ENCODE results near the gene DUS2.

DUS2 gene

GRCh38 chr16:67977005-67977404 lies 46.1 kb upstream of the DUS2 start:
- ATAC-seq (ENCODE audit: insufficient read depth, low read depth) (no peak), DNase-seq (no peak)
- no peaks in the 10 kb centered on the region for H3K4me1 ChIP-seq (ENCODE audit: insufficient read depth, low read length)
- no peaks in the 10 kb centered on the region for H3K27me3 ChIP-seq (ENCODE audit: insufficient read depth, low read length, poor library complexity)
- H4K20me1 ChIP-seq (ENCODE audit: insufficient read depth, low read length) = no peaks in the 10 kb centered on the region
- H3K27ac ChIP-seq (ENCODE audit: low read length) = no peak overlapping the region
- no peaks in the 10 kb centered on the region for H3K36me3 ChIP-seq (ENCODE audit: insufficient read depth, low read length)
- no peak overlapping the region for H3K4me2 ChIP-seq (ENCODE audit: insufficient read depth, low read length)
- TF ChIP-seq EZH2 (IDR thresholded peaks at IDR 0.05; ENCODE audit: borderline replicate concordance, low read depth, low read length, severe bottlenecking) = no peak
- TF ChIP-seq CTCF (IDR thresholded peaks at IDR 0.05; ENCODE audit: borderline replicate concordance, extremely low read depth, low read length, poor library complexity, severe bottlenecking) = no peak
- no peak overlapping the region; the same call in 1 of the 2 replicates for H3K9ac ChIP-seq (ENCODE audit: low read depth, low read length)
- H3K4me3 ChIP-seq (ENCODE audit: low read depth in 1 of 2, low read length in 2 of 2) = no peak overlapping the region
- no peaks in the 10 kb centered on the region for H3K9me3 ChIP-seq (ENCODE audit: insufficient read depth, low read length, severe bottlenecking)
- no peaks in the 10 kb centered on the region for H3K79me2 ChIP-seq (ENCODE audit: insufficient read depth, low read length)
- no peak overlapping the region for H2AFZ ChIP-seq (ENCODE audit: low read depth, low read length)

- no peaks in the 10 kb centered on the region for H4K20me1 ChIP-seq (ENCODE audit: insufficient read depth, low read length)
- DNase-seq (no peak), ATAC-seq (ENCODE audit: insufficient read depth, low read depth) (no peak)
- H3K79me2 ChIP-seq (ENCODE audit: insufficient read depth, low read length) = no peaks in the 10 kb centered on the region
- H3K4me1 ChIP-seq (ENCODE audit: insufficient read depth, low read length) = no peaks in the 10 kb centered on the region
- H3K9me3 ChIP-seq (ENCODE audit: insufficient read depth, low read length, severe bottlenecking) = no peaks in the 10 kb centered on the region
- TF ChIP-seq EZH2 (IDR thresholded peaks at IDR 0.05; ENCODE audit: borderline replicate concordance, low read depth, low read length, severe bottlenecking) (no peak), CTCF (IDR thresholded peaks at IDR 0.05; ENCODE audit: borderline replicate concordance, extremely low read depth, low read length, poor library complexity, severe bottlenecking) (no peak)
- no peaks in the 10 kb centered on the region for H3K27me3 ChIP-seq (ENCODE audit: insufficient read depth, low read length, poor library complexity)
- H3K9ac ChIP-seq (ENCODE audit: low read depth, low read length) = no peak overlapping the region
- H3K4me3 ChIP-seq (ENCODE audit: low read depth in 1 of 2, low read length in 2 of 2) = no peak overlapping the region
- no peak overlapping the region for H3K27ac ChIP-seq (ENCODE audit: low read length)
- H2AFZ ChIP-seq (ENCODE audit: low read depth, low read length) = no peak overlapping the region
- H3K36me3 ChIP-seq (ENCODE audit: insufficient read depth, low read length) = no peaks in the 10 kb centered on the region
- no peak overlapping the region for H3K4me2 ChIP-seq (ENCODE audit: insufficient read depth, low read length)
Observed at GRCh38 chr16:67977469-67978227, 45.4 kb upstream of the DUS2 start.

GRCh38 chr16:67979955-67980678 lies 43.0 kb upstream of the DUS2 start, which contains the start of gene DPEP3:
Gene DPEP3 (minus strand): TSS chr16:67980499. CDS start chr16:67980380, 119 bp downstream.
- H3K36me3 ChIP-seq (ENCODE audit: insufficient read depth, low read length) = no peaks in the 10 kb centered on the region
- no peaks in the 10 kb centered on the region for H3K79me2 ChIP-seq (ENCODE audit: insufficient read depth, low read length)
- no peak within 1 kb of the TSS for H3K9ac ChIP-seq (ENCODE audit: low read depth, low read length)
- no peak within 1 kb of the TSS for H3K27ac ChIP-seq (ENCODE audit: low read length)
- no peaks in the 10 kb centered on the region for H3K27me3 ChIP-seq (ENCODE audit: insufficient read depth, low read length, poor library complexity)
- no peak within 1 kb of the TSS for H3K4me3 ChIP-seq (ENCODE audit: low read depth in 1 of 2, low read length in 2 of 2)
- peaks cover 23% of the 10 kb centered on the region for H3K4me1 ChIP-seq (ENCODE audit: insufficient read depth, low read length)
- no peaks in the 10 kb centered on the region for H4K20me1 ChIP-seq (ENCODE audit: insufficient read depth, low read length)
- no peak for DNase-seq
- TF ChIP-seq EZH2 (IDR thresholded peaks at IDR 0.05; ENCODE audit: borderline replicate concordance, low read depth, low read length, severe bottlenecking) (no peak), CTCF (IDR thresholded peaks at IDR 0.05; ENCODE audit: borderline replicate concordance, extremely low read depth, low read length, poor library complexity, severe bottlenecking) (peak; percentile 17)
- no peak for ATAC-seq (ENCODE audit: insufficient read depth, low read depth)
- H2AFZ ChIP-seq (ENCODE audit: low read depth, low read length) = no peak within 1 kb of the TSS
- no peak within 1 kb of the TSS for H3K4me2 ChIP-seq (ENCODE audit: insufficient read depth, low read length)
- H3K9me3 ChIP-seq (ENCODE audit: insufficient read depth, low read length, severe bottlenecking) = no peaks in the 10 kb centered on the region
